HG03175 (cell line): ENCODE measurements around the gene NR1H2.
A peak's percentile ranks its signal among the peaks of the same experiment; 100 is the strongest.

Source experiments
- ATAC-seq: cut with Tn5 transposase; IDR thresholded peaks from one replicate; pipeline ENCODE4 v1.9.1; 2021; ENCODE audit warnings: mild to moderate bottlenecking, moderate library complexity; ENCODE audit not compliant: unreplicated experiment

Gene NR1H2

DNA sequence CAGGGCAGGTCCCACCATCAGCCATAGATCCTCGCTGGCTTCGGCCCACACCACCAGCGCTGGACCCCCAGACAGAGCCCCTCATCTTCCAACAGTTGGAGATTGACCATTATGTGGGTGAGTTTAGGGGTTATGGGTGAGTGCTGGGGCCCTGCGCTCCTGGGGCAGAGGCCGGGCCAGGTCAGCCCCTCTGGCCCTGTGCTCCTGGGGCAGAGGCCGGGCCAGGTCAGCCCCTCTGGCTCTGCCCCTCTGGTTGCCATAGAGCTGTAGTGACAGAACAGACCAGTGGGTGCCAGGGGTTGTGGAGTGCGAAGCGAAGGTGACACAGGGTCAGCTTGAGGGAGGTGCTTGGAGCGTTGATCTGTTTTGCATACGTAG lies 23.1 kb downstream of the NR1H2 start:
- ATAC-seq = no peak

DNA sequence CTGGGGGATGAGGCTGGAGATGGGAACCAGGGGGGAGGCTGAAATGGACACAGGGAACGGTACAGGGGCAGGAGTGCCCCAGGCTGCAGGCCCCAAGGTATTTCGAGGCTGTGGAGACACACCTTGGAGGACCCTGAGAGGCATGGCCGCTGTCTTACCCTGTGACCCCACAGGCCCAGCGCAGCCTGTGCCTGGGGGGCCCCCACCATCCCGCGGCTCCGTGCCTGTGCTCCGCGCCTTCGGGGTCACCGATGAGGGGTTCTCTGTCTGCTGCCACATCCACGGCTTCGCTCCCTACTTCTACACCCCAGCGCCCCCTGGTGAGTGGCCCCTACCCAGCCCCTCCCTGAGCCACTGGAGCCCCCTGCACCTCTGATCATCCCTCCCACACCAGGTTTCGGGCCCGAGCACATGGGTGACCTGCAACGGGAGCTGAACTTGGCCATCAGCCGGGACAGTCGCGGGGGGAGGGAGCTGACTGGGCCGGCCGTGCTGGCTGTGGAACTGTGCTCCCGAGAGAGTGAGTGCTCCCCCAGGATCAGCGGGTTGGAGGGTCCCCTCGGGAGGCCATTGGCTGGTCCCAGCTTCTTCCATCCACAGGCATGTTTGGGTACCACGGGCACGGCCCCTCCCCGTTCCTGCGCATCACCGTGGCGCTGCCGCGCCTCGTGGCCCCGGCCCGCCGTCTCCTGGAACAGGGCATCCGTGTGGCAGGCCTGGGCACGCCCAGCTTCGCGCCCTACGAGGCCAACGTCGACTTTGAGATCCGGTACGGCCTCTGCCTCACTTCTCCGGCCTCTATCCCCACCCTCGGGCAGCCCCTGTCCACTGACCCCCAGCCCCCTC lies 25.6 kb downstream of the NR1H2 start:
- no peak for ATAC-seq

DNA sequence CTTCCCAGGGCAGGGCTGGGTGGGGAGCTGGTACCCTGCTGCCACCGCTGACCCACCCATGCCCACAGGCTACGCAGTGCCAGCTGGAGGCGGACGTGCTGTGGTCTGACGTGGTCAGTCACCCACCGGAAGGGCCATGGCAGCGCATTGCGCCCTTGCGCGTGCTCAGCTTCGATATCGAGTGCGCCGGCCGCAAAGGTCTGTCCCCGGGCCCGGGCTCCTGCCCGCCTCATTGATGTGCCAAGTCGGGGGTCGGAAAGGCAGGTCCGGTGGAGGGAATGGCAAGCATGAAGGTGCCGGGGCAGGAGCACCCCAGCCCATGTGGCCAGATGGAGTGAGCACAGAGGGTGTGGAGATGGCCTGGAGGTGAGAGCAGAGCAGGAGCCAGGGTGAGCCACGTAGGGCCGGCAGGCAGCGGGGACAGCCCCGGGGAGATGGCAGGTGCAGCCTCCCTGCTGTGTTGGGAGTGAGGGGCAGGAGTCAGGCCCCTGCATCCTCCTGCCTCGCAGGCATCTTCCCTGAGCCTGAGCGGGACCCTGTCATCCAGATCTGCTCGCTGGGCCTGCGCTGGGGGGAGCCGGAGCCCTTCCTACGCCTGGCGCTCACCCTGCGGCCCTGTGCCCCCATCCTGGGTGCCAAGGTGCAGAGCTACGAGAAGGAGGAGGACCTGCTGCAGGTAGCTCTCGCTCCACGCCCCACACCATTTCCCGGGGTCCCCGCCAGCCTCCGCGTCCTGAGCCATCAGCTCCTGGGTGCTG lies 26.5 kb downstream of the NR1H2 start:
- ATAC-seq = no peak

DNA sequence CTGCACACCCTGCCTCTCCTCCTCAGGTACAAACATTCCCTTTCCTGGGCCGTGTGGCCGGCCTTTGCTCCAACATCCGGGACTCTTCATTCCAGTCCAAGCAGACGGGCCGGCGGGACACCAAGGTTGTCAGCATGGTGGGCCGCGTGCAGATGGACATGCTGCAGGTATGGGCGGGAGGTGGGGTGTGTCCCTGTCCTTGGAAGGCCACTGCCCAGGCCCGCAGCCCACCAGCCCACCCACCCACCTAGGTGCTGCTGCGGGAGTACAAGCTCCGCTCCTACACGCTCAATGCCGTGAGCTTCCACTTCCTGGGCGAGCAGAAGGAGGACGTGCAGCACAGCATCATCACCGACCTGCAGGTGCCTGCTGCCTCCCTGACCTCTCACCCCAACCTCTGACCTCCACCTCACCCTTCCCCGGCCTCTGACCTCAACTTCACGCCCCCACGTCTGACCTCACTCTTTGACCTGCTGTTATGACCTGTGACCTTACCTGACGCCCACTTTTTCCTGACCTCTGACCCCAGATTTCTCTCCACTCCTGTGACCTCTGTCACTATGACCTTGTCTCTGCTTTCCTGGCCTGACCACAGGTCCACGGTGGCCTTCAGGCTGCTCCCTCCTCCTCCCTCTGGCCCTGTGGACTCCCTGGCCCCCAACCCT lies 30.0 kb downstream of the NR1H2 start:
- no peak for ATAC-seq

DNA sequence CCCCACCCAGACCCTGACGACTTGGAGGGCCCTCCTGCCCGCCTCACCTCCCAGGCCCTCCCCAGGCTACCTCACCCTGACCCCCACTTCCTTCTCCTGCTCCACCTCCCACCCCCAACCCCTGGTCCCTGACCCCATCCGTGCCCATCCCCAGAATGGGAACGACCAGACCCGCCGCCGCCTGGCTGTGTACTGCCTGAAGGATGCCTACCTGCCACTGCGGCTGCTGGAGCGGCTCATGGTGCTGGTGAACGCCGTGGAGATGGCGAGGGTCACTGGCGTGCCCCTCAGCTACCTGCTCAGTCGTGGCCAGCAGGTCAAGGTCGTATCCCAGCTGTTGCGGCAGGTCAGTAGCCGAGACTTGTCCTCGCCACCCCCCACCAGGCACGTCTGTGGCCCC lies 30.6 kb downstream of the NR1H2 start:
- no peak for ATAC-seq

DNA sequence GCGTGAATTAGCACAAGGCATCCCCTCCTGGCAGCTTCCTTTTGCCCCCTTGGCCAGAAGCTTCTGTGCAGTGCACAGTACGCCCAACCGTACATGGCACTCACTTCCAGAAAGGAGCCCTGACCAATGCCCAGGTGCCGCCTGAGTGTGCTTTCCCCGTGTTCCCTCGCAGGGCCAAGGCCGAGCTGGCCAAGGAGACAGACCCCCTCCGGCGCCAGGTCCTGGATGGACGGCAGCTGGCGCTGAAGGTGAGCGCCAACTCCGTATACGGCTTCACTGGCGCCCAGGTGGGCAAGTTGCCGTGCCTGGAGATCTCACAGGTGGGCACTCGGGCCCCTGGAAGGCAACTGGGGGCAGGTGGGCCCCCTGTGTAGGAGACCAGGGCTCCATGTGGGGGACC lies 33.1 kb downstream of the NR1H2 start:
- ATAC-seq = no peak

DNA sequence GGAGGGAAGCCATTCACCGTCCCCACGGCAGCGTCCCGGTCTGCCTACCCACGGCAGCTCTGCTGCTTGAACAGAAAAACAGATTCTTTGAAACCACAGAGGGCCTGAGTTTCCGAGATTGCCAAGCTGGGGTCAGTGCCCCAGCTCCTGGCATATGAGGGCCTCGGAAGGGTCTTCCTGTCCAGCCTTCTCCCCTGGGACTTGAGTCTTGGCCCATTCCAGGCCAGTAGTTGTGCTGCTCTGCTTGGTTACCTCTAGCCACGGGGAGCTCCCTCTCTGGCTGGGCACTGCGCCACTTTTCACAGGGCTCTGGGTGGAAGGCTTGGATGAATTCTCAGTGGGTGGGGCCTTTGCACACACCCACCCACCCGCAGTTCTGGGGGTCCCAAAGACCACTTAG lies 33.9 kb downstream of the NR1H2 start:
- ATAC-seq = no peak

DNA sequence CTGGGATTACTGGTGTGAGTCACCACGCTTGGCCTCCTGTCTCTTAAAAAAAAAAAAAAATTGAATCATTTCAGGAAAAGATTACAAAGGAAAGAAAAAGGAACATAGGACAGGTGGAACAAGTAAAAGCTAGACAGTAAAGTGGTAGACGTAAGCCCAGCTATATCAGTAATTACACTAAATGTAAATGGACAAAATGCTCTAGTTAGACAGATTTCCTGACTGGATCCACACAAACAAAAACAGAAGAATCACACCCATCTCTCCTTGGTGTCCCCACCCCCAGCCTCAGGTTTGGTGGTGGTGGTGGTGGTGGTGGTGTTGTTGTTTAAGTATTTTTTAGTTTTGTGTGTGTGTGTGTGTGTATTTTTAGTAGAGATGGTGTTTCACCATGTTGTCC lies 36.2 kb downstream of the NR1H2 start:
- no peak for ATAC-seq

DNA sequence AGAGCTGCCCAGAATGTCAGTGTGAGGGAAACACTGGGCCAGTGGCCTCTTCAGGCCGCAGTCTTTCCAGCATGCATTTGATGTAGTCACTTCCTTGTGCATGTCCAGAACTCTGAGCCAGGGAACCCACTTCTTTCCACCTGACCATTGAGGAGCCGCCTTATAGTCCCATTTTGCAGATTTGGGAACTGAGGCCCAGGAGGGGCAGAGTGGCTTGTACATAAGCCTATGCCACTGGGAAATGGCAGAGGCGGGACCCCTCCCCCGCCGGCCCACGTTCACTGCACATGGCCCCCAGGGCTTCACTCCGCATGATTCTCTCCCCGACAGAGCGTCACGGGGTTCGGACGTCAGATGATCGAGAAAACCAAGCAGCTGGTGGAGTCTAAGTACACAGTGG lies 36.8 kb downstream of the NR1H2 start:
- ATAC-seq = no peak

DNA sequence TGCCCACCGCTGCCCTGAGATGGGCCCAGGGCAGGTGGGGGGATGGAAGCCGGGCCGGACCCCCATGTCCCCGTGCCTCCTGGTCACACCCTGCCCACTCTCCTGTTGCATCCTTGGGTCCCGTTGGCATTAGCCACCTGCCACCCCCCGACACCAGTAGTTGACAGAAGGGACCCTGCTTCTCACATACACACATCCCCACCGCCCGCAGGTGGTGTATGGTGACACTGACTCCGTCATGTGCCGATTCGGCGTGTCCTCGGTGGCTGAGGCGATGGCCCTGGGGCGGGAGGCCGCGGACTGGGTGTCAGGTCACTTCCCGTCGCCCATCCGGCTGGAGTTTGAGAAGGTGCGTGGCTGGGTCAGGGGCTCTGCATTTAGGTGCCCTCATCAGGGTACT lies 37.3 kb downstream of the NR1H2 start:
- no peak for ATAC-seq

DNA sequence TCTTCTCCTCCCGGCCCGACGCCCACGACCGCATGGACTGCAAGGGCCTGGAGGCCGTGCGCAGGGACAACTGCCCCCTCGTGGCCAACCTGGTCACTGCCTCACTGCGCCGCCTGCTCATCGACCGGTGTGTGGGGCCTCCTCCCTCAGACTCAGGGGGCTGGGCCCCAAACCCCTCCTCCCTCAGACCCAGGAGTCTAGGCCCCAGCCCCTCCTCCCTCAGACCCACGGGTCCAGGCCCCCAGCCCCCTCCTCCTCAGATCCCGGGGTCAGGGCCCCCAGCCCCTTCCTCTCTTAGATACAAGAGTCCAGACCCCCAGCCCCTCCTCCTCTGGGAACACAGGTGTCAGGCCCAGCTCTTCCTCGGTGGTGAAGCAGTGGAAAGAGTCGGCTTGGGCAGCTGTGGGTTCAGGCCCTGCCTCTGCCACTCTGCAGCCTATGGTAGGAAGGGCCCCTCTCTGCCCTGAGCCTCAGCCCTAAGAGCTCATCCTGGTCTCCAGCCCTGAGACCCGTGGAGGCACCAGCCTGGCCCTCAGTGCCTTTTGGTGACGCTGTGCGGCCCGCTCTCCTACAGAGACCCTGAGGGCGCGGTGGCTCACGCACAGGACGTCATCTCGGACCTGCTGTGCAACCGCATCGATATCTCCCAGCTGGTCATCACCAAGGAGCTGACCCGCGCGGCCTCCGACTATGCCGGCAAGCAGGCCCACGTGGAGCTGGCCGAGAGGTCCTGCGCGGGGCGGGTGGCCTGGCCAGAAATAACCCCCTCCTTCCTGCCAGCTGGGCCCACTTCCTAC lies 38.8 kb downstream of the NR1H2 start:
- ATAC-seq = peak; percentile 39

DNA sequence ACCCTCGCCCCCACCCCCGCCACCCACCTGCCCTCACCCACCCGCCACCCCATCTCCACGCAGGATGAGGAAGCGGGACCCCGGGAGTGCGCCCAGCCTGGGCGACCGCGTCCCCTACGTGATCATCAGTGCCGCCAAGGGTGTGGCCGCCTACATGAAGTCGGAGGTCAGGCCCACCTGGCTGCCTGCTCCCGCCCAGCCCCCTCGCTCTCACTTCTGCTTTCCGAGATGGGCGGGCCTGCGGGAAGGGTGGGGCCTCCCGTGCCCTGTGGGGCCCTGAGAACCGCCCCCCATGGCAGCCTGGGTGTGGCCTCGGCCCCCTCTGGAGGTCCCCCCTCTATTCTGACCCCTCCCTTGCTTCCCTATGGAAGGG lies 39.4 kb downstream of the NR1H2 start:
- ATAC-seq = peak; percentile 59

DNA sequence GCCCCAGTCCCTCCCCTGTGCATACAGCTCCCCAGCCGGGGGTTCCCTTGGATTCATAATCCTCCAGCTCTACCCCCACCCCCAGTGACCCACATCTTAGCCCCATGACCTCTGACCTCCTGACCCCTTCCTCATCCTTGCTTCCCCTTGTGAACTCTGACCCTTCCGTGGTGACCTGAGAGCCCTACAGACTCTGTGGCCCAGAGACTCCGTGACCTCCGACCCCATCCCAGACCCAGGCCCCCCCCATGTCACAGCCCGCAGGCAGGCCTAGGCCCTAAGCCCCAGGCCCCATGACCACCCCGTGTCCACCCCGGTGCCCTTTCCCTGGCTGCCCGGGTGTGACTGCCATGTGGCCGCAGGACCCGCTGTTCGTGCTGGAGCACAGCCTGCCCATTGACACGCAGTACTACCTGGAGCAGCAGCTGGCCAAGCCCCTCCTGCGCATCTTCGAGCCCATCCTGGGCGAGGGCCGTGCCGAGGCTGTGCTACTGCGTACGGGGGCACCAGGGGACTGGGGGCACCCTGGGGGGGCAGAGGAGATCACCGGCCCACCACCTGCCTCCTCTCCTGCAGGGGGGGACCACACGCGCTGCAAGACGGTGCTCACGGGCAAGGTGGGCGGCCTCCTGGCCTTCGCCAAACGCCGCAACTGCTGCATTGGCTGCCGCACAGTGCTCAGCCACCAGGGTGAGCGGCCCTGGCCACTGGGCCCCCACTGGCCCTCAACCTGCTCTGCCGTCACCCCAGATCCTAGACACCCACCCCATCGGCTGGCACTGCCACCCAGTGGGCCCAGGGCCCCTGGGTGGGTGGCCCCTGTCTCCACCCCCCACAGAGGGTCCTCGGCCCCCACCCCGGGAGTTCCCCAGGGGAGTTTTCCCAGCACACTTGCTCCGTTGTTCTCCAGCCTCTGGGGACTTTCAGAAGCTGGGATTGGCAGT lies 40.0 kb downstream of the NR1H2 start:
- no peak for ATAC-seq

DNA sequence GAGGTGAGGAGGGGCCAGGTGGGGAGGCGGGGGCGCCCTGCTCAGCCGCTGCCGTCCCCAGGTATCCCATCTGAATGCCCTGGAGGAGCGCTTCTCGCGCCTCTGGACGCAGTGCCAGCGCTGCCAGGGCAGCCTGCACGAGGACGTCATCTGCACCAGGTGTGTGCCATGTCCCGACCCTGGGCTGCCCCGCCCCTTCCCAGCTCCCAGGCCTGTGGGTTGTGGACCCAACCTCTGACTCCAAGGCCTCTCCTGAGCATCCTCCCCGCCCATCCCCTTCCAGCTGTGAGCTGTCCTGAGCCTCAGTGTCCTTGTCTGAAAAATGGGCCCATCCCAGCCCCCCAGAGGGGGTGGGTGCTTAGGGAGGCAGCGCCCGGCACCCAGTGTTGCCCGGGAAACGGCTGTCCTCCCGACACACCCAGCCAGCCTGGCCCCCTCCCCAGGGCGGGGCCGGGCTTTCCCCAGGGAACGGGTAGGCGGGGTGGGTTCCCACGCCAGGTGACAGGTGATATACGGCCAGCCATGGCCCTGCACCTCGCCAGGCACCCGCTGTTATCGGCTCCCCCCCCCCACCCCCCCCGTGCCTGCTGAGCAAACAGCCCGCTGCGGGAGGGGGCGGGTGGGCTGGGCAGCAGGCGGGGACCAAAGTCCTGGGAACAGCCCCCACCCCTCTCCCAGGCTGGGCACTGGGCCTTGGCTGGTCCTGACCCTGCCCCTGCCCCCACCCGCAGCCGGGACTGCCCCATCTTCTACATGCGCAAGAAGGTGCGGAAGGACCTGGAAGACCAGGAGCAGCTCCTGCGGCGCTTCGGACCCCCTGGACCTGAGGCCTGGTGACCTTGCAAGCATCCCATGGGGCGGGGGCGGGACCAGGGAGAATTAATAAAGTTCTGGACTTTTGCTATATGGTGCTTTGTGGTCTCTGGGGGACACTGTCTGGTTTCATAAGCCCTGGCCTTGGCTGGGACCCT lies 41.1 kb downstream of the NR1H2 start:
- ATAC-seq = no peak

DNA sequence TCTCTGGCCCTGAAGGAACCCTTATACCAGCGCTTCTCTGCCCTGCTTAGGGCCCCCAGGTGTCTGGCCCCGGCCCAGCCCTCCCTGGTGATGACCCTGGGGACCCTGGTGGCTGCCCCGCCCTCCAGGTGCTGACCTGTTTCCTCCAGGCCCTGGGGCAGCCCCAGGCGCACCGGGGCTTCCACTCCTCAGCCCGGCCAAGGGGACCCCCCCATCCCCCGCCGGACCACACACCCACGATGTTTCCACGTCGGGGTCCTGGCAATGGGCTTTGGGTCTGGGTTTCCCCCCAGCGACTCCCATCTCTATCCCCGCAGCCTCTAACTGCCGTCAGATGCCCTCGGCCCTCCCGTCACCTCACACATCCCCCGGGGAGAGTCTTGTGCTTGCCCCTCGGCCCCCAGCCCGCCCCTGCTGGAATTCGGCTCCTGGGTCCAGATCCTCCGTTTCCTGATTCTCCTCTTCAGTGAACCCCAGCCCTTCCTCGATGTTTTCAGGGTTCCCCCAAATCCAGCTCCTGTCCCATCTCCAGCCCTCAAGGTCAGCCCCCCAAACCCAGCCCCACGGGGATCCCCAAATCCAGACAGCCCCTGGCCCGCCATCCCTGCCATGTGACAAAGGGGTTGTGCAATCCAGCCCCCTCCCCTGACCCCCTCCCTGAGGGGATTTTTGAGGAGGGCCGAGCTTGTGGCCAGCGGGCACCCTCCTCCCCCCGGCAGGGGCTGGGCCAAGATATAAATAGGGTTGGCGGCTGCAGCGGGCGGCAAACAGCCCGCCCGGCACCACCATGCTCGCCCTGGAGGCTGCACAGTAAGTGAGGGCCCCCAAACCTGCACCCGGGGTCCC lies 42.1 kb downstream of the NR1H2 start, which contains the start of gene SPIB:
TSS of gene SPIB (plus strand) at position 763 of the 846 bp plus-strand sequence. CDS start at position 788, 25 bp downstream.
- ATAC-seq = no peak

DNA sequence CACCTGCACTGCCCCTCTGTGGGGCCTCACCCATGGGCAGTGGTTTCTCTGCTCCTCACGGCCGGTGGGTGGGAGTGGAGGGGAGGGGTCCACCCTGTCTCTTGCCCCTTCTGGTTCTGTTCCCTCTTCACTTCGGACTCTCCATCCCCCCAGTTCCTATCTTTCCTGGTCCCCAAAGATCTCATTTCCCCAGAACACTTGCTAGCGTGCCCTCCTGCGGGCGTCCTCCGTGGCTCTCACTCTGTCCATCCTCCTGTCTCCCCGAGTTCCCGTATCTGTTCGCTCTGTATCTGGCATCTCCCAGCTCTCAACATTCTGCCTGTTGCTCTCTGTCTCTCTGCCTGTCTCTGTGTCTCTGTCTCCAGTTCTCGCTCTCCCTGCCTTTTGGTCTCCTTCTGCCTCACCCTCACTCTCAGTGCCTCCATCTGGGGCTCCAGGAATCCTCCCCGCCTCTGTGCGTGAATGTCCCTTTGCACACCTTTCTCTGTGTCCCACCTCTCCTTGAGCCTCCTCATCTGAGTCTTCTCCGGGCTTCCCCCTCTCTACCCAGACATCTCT lies 42.8 kb downstream of the NR1H2 start:
- no peak for ATAC-seq

DNA sequence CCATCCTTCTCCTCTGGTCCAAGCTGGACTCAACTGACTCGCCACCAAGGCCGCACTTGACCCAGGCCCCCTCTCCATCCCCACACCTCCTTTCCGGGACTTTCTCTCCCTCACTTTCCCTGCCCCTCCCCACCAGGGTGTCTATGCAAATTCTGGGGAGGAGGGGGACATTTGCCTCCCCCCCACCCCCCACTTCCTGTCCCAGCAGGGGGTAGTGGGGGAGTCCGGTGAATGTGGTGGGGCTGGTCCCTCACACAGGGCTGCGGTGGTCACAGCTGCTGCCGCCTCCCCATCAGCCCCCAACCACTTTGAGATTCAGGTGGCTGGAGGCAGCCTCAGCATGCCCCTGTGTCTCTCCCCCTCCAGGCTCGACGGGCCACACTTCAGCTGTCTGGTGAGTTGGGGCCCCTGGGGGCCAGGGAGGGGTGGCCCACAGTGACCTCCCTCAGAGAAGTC lies 43.4 kb downstream of the NR1H2 start:
- ATAC-seq = no peak
